ENCODE measurements around the gene ACTR2.

ACTR2 gene

DNA sequence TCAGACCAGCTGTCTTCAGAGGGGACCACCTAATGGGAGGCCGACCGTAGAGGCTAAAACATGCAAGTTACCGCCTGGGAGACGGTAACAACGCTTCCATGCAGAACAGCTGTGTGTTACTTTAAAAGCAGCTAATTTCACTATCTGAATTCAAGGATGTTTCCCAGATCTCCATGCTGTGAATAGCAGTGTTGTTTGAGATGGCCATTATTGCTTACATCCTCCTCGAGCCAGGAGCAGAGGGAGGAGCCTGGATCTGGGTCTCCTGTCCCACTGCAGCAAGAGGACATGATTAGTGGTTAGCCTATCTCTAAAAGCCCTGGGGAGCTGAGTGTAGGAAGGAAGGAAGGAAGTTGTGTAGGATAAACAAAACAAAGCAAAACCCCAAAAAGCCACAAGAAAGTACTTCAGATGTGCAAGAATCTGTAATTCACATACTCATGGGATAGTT lies 50.9 kb downstream of the ACTR2 start:
- Histone ChIP-seq H3K9ac (ENCODE audit: low read length) (no peak overlapping the region), H3K36me3 (ENCODE audit: control insufficient read depth in 1 of 2, insufficient read depth in 2 of 2, low read length in 2 of 2) (peaks cover 4 to 7% of the 10 kb centered on the region in 2 experiments), H3K18ac (ENCODE audit: low read length) (no peak overlapping the region), H4K91ac (ENCODE audit: low read depth, low read length) (no peak overlapping the region), H2BK12ac (ENCODE audit: low read length) (no peak overlapping the region), H4K12ac (ENCODE audit: low read depth, low read length) (no peak overlapping the region), H3K14ac (ENCODE audit: low read length) (no peak overlapping the region), H2BK5ac (ENCODE audit: low read depth, low read length, poor library complexity) (no peak overlapping the region), H3K9me3 (ENCODE audit: insufficient read depth, low read depth, low read length) (no peaks in the 10 kb centered on the region), H3K23ac (ENCODE audit: low read length) (no peak overlapping the region), H4K8ac (ENCODE audit: low read depth, low read length) (no peak overlapping the region), H3K27ac (ENCODE audit: low read depth, low read length) (no peak overlapping the region), H3K4me2 (ENCODE audit: low read length) (no peak overlapping the region), H2AFZ (ENCODE audit: insufficient read depth, low read length, poor library complexity) (no peak overlapping the region), H3K27me3 (ENCODE audit: insufficient read depth, low read length) (no peaks in the 10 kb centered on the region), H3K79me1 (ENCODE audit: low read length) (no peaks in the 10 kb centered on the region), H2AK5ac (ENCODE audit: low read length) (no peak overlapping the region), H3K79me2 (ENCODE audit: control insufficient read depth, insufficient read depth, low read length, poor library complexity) (no peaks in the 10 kb centered on the region), H3K4ac (ENCODE audit: low read depth, low read length) (no peak overlapping the region), H2BK120ac (ENCODE audit: insufficient read depth, low read length, poor library complexity) (no peak overlapping the region), H3K4me3 (ENCODE audit: low read depth, low read length) (no peak overlapping the region), H3K4me1 (ENCODE audit: control insufficient read depth in 1 of 2, insufficient read depth in 2 of 2, low read length in 2 of 2) (peaks cover 0 to 2% of the 10 kb centered on the region in 2 experiments)
- no peak for DNase-seq
- WGBS (ENCODE audit: extremely low coverage, insufficient coverage, insufficient read length), result no CpG with 5 or more reads among the region's 6 CpGs

DNA sequence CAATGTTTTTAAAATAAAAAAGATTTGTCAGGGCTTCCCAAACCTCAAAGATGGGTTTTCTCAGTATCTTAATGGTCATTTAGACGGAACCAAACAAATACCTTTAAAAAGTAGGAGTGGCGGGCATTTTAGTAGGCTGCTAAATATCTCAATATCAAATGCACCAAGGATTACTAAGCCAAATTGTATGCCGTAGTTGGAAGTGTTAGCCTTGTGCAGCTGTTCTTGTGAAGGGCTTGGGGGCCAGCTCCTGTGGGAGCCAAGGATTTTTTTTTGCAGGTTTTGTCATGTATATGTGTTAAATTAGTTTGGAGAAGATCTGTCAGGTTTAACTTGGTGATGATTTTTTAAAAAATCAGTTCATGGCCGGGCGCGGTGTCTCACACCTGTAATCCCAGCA lies 52.1 kb downstream of the ACTR2 start:
- no peak for DNase-seq
- Histone ChIP-seq H3K27ac (ENCODE audit: low read depth, low read length) (no peak overlapping the region), H3K4me2 (ENCODE audit: low read length) (no peak overlapping the region), H3K79me1 (ENCODE audit: low read length) (no peaks in the 10 kb centered on the region), H3K9me3 (ENCODE audit: insufficient read depth, low read depth, low read length) (no peaks in the 10 kb centered on the region), H3K14ac (ENCODE audit: low read length) (no peak overlapping the region), H3K4ac (ENCODE audit: low read depth, low read length) (no peak overlapping the region), H2AFZ (ENCODE audit: insufficient read depth, low read length, poor library complexity) (no peak overlapping the region), H4K12ac (ENCODE audit: low read depth, low read length) (no peak overlapping the region), H3K4me1 (ENCODE audit: control insufficient read depth in 1 of 2, insufficient read depth in 2 of 2, low read length in 2 of 2) (peaks cover 0 to 2% of the 10 kb centered on the region in 2 experiments), H3K9ac (ENCODE audit: low read length) (no peak overlapping the region), H3K79me2 (ENCODE audit: control insufficient read depth, insufficient read depth, low read length, poor library complexity) (no peaks in the 10 kb centered on the region), H2BK5ac (ENCODE audit: low read depth, low read length, poor library complexity) (no peak overlapping the region), H3K36me3 (ENCODE audit: control insufficient read depth in 1 of 2, insufficient read depth in 2 of 2, low read length in 2 of 2) (peaks cover 0 to 4% of the 10 kb centered on the region in 2 experiments), H3K23ac (ENCODE audit: low read length) (no peak overlapping the region), H3K27me3 (ENCODE audit: insufficient read depth, low read length) (no peaks in the 10 kb centered on the region), H3K18ac (ENCODE audit: low read length) (no peak overlapping the region), H2BK12ac (ENCODE audit: low read length) (no peak overlapping the region), H2AK5ac (ENCODE audit: low read length) (no peak overlapping the region), H4K8ac (ENCODE audit: low read depth, low read length) (no peak overlapping the region), H3K4me3 (ENCODE audit: low read depth, low read length) (no peak overlapping the region), H2BK120ac (ENCODE audit: insufficient read depth, low read length, poor library complexity) (no peak overlapping the region), H4K91ac (ENCODE audit: low read depth, low read length) (no peak overlapping the region)
- WGBS (ENCODE audit: extremely low coverage, insufficient coverage, insufficient read length), result no CpG with 5 or more reads among the region's 6 CpGs

DNA sequence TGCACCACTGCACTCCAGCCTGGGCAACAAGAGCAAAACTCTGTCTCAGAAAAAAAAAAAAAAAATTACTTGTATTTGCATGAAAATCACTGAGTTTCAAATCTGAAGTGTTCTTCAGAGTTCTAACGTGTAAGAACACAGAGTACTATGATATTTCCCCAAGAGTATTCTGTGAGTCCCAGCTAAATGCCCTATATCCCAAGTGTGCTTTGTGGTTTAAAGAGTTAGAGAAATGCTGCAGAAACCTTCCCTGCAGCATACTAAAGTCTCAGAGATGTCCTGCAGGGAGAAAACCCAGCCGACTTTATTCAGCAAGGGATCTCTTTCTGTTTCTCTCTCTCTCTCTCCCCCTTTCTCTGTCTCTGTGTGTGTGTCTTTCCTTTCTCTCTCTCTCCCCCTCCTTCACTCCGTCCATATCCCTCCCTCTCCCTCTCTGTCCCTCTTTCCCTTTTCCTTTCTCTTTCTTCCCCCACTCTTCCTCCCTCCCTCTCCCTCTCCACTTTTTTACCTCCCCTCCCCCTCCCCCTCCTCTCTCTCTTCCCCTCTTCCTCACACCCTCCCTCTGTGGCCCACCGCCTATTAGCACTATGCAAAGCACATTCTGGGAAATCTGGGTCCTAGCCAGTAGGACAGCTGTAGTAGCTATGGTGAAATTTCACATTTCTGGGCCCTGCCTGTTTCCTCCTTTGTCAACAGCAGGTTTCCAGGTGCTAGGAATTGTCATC lies 54.2 kb downstream of the ACTR2 start:
- H2AK5ac ChIP-seq (ENCODE audit: low read length), result no peak overlapping the region
- no peak overlapping the region for H3K23ac ChIP-seq (ENCODE audit: low read length)
- H3K79me2 ChIP-seq (ENCODE audit: control insufficient read depth, insufficient read depth, low read length, poor library complexity), result no peaks in the 10 kb centered on the region
- H3K4me1 ChIP-seq (ENCODE audit: control insufficient read depth in 1 of 2, insufficient read depth in 2 of 2, low read length in 2 of 2), result peaks cover 0 to 2% of the 10 kb centered on the region in 2 experiments
- no peak overlapping the region for H2AFZ ChIP-seq (ENCODE audit: insufficient read depth, low read length, poor library complexity)
- no peak overlapping the region for H2BK120ac ChIP-seq (ENCODE audit: insufficient read depth, low read length, poor library complexity)
- no peaks in the 10 kb centered on the region for H3K36me3 ChIP-seq (ENCODE audit: control insufficient read depth in 1 of 2, insufficient read depth in 2 of 2, low read length in 2 of 2)
- H3K14ac ChIP-seq (ENCODE audit: low read length), result no peak overlapping the region
- H3K79me1 ChIP-seq (ENCODE audit: low read length), result no peaks in the 10 kb centered on the region
- H4K8ac ChIP-seq (ENCODE audit: low read depth, low read length), result no peak overlapping the region
- no peaks in the 10 kb centered on the region for H3K9me3 ChIP-seq (ENCODE audit: insufficient read depth, low read depth, low read length)
- H2BK12ac ChIP-seq (ENCODE audit: low read length), result no peak overlapping the region
- peak; percentile 26 to 63 for DNase-seq
- no peak overlapping the region for H2BK5ac ChIP-seq (ENCODE audit: low read depth, low read length, poor library complexity)
- H4K12ac ChIP-seq (ENCODE audit: low read depth, low read length), result no peak overlapping the region
- no peak overlapping the region for H3K9ac ChIP-seq (ENCODE audit: low read length)
- H3K4me2 ChIP-seq (ENCODE audit: low read length), result no peak overlapping the region
- H3K4ac ChIP-seq (ENCODE audit: low read depth, low read length), result no peak overlapping the region
- no peak overlapping the region for H4K91ac ChIP-seq (ENCODE audit: low read depth, low read length)
- no peak overlapping the region for H3K4me3 ChIP-seq (ENCODE audit: low read depth, low read length)
- no peaks in the 10 kb centered on the region for H3K27me3 ChIP-seq (ENCODE audit: insufficient read depth, low read length)
- H3K18ac ChIP-seq (ENCODE audit: low read length), result no peak overlapping the region
- no peak overlapping the region for H3K27ac ChIP-seq (ENCODE audit: low read depth, low read length)
- WGBS (ENCODE audit: extremely low coverage, insufficient coverage, insufficient read length), result 100% methylated on average over 1 of the region's 4 CpGs

DNA sequence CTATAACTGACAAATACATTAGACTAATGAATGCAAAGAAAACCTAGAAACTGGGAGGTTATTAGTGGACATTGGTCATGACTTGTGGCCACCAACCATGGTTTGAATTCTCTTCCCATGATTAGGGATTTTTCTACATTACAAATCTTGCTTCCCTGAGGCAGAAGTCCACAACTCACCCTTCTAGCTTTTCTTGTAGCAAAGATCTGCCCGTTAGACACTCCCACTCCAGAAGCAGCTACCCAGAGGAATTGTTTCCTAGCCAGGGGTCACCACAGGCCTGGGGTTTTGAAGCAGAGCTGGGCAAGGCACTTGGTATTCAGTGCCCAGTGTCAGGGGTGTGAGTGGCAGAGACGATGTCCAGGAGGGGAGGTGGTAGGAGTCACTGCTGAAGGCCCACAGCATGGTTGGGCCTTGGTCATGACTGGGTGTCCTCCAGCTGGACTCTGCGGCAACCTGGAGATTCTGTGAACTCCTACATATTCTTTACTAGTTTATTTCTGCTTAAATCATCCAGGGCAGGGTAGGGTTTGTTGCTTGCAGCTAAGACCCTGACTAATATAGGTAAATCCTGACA lies 54.9 kb downstream of the ACTR2 start:
- Histone ChIP-seq H4K8ac (ENCODE audit: low read depth, low read length) (no peak overlapping the region), H3K79me1 (ENCODE audit: low read length) (no peaks in the 10 kb centered on the region), H3K23ac (ENCODE audit: low read length) (no peak overlapping the region), H2BK12ac (ENCODE audit: low read length) (no peak overlapping the region), H3K9ac (ENCODE audit: low read length) (no peak overlapping the region), H3K27ac (ENCODE audit: low read depth, low read length) (no peak overlapping the region), H3K9me3 (ENCODE audit: insufficient read depth, low read depth, low read length) (no peaks in the 10 kb centered on the region), H3K4me3 (ENCODE audit: low read depth, low read length) (no peak overlapping the region), H4K91ac (ENCODE audit: low read depth, low read length) (no peak overlapping the region), H2AFZ (ENCODE audit: insufficient read depth, low read length, poor library complexity) (no peak overlapping the region), H3K27me3 (ENCODE audit: insufficient read depth, low read length) (no peaks in the 10 kb centered on the region), H3K4ac (ENCODE audit: low read depth, low read length) (no peak overlapping the region), H2AK5ac (ENCODE audit: low read length) (no peak overlapping the region), H3K4me1 (ENCODE audit: control insufficient read depth in 1 of 2, insufficient read depth in 2 of 2, low read length in 2 of 2) (peaks cover 0 to 2% of the 10 kb centered on the region in 2 experiments), H2BK120ac (ENCODE audit: insufficient read depth, low read length, poor library complexity) (no peak overlapping the region), H3K79me2 (ENCODE audit: control insufficient read depth, insufficient read depth, low read length, poor library complexity) (no peaks in the 10 kb centered on the region), H3K36me3 (ENCODE audit: control insufficient read depth in 1 of 2, insufficient read depth in 2 of 2, low read length in 2 of 2) (no peaks in the 10 kb centered on the region), H3K4me2 (ENCODE audit: low read length) (no peak overlapping the region), H3K18ac (ENCODE audit: low read length) (no peak overlapping the region), H4K12ac (ENCODE audit: low read depth, low read length) (no peak overlapping the region), H3K14ac (ENCODE audit: low read length) (no peak overlapping the region), H2BK5ac (ENCODE audit: low read depth, low read length, poor library complexity) (no peak overlapping the region)
- DNase-seq, result peak; percentile 66 to 87
- WGBS (ENCODE audit: extremely low coverage, insufficient coverage, insufficient read length), result no CpG with 5 or more reads among the region's 3 CpGs
